Measurements from ENCODE around the gene PRPF19. TPM values are rescaled to one million over a fixed set of nuclear protein-coding genes. Genes with fewer than 3 reads are reported as not detected.

PRPF19 gene
- total RNA-seq, 1 experiment from 2014 or later = 204 TPM

DNA sequence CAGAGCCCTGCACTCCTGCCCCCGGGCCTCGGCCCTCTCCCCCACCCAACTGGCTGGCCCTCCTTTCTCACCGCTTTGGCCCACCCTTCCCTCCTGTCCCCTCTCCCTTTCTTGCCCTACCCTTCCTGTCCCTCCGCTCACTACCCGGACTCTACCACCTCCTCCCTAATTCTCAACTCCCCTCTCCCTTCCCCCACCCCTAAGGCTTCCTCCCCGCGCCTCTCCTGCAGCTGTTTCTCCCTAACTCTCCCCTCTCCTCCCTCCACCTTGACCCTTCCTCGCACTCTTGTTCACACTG, 45.2 kb upstream of the PRPF19 start:
- intact Hi-C loops (cut with micrococcal nuclease; ENCODE audit: unreplicated experiment) = no loop called here
- no peaks in the 10 kb centered on the region for H3K36me3 ChIP-seq (ENCODE audit: insufficient read depth, low read length, poor library complexity, severe bottlenecking)
- no peaks in the 10 kb centered on the region for H3K9me3 ChIP-seq (ENCODE audit: low read depth, low read length, poor library complexity, severe bottlenecking)
- H3K4me1 ChIP-seq (ENCODE audit: insufficient read depth, low read length, poor library complexity, severe bottlenecking) = no peaks in the 10 kb centered on the region
- H3K27ac ChIP-seq (ENCODE audit: low read depth, low read length, poor library complexity, severe bottlenecking) = no peak overlapping the region
- no peak overlapping the region for H3K4me3 ChIP-seq (ENCODE audit: low read depth, low read length, poor library complexity, severe bottlenecking)
- ChIA-PET POLR2A (ENCODE audit: low non-redundant PET) (no interaction called here), CTCF (no interaction called here)
- H3K27me3 ChIP-seq (replicated peaks; ENCODE audit: insufficient read depth, low read depth, low read length, poor library complexity) = no peaks in the 10 kb centered on the region
- no peak for TF ChIP-seq EZH2 (IDR thresholded peaks at IDR 0.05; ENCODE audit: borderline replicate concordance, low read depth, low read length, poor library complexity, severe bottlenecking)
- TF ChIP-seq, protein P1, sequence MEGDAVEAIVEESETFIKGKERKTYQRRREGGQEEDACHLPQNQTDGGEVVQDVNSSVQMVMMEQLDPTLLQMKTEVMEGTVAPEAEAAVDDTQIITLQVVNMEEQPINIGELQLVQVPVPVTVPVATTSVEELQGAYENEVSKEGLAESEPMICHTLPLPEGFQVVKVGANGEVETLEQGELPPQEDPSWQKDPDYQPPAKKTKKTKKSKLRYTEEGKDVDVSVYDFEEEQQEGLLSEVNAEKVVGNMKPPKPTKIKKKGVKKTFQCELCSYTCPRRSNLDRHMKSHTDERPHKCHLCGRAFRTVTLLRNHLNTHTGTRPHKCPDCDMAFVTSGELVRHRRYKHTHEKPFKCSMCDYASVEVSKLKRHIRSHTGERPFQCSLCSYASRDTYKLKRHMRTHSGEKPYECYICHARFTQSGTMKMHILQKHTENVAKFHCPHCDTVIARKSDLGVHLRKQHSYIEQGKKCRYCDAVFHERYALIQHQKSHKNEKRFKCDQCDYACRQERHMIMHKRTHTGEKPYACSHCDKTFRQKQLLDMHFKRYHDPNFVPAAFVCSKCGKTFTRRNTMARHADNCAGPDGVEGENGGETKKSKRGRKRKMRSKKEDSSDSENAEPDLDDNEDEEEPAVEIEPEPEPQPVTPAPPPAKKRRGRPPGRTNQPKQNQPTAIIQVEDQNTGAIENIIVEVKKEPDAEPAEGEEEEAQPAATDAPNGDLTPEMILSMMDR (conservative IDR thresholded peaks at IDR 0.05; ENCODE audit: low read depth, low read length) = no peak
- BruUV-seq (replicated peaks) = no TSS peak
- no peak for DNase-seq (ENCODE audit: low spot score)

DNA sequence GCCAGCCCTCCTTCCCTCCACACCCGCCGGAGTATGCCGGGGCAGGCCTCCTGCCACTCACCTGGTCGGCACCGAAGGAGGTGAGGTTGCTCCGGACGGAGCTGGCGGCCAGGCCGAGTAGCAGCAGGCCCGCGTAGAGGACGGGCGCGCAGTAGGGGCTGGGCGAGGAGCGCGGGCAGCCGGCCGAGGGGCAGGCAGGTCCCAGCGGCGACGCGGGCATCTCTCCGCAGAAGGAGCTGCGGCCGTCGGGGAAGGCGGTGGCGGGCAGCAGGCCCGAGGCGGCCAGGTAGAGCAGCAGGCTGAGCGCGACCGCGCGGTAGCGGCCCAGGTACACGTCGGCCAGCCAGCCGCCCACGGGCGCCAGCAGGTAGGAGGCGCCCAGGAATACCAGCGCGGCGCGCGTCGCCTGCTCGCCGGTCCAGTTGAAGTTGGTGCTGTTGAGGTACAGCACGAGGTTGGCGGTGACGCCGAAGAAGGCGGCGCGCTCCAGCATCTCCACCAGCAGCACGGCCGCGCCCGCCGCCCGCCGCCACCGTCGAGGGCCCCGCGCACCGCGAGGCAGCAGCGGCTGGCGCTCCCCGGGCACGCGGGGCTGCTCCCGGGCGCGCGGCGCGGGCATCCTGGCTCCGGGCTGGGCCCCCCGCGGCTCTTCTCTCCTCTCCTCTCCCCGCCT, 44.7 kb upstream of the PRPF19 start:
- POLR2A ChIA-PET (ENCODE audit: low non-redundant PET) = interaction anchor here (0.6 kb wide), 1 partner anchor 77 kb away, joined by 4 read pairs; no protein-coding TSS in a partner anchor
- H3K4me3 ChIP-seq (ENCODE audit: low read depth, low read length, poor library complexity, severe bottlenecking) = no peak overlapping the region
- DNase-seq (ENCODE audit: low spot score) = no peak
- BruUV-seq (replicated peaks) = no TSS peak
- H3K36me3 ChIP-seq (ENCODE audit: insufficient read depth, low read length, poor library complexity, severe bottlenecking) = no peaks in the 10 kb centered on the region
- no peak overlapping the region for H3K27ac ChIP-seq (ENCODE audit: low read depth, low read length, poor library complexity, severe bottlenecking)
- CTCF ChIA-PET = no interaction called here
- no peak for TF ChIP-seq EZH2 (IDR thresholded peaks at IDR 0.05; ENCODE audit: borderline replicate concordance, low read depth, low read length, poor library complexity, severe bottlenecking)
- TF ChIP-seq, protein P1 (conservative IDR thresholded peaks at IDR 0.05; ENCODE audit: low read depth, low read length) = no peak
- no peaks in the 10 kb centered on the region for H3K27me3 ChIP-seq (replicated peaks; ENCODE audit: insufficient read depth, low read depth, low read length, poor library complexity)
- no peaks in the 10 kb centered on the region for H3K9me3 ChIP-seq (ENCODE audit: low read depth, low read length, poor library complexity, severe bottlenecking)
- no peaks in the 10 kb centered on the region for H3K4me1 ChIP-seq (ENCODE audit: insufficient read depth, low read length, poor library complexity, severe bottlenecking)
- intact Hi-C loops (cut with micrococcal nuclease; ENCODE audit: unreplicated experiment) = no loop called here

GRCh38 chr11:60950024-60950423, 43.6 kb upstream of the PRPF19 start:
- Histone ChIP-seq H3K27ac (ENCODE audit: low read depth, low read length, poor library complexity, severe bottlenecking) (no peak overlapping the region), H3K4me1 (ENCODE audit: insufficient read depth, low read length, poor library complexity, severe bottlenecking) (no peaks in the 10 kb centered on the region), H3K4me3 (ENCODE audit: low read depth, low read length, poor library complexity, severe bottlenecking) (no peak overlapping the region), H3K9me3 (ENCODE audit: low read depth, low read length, poor library complexity, severe bottlenecking) (no peaks in the 10 kb centered on the region), H3K27me3 (replicated peaks; ENCODE audit: insufficient read depth, low read depth, low read length, poor library complexity) (no peaks in the 10 kb centered on the region), H3K36me3 (ENCODE audit: insufficient read depth, low read length, poor library complexity, severe bottlenecking) (no peaks in the 10 kb centered on the region)
- ChIA-PET POLR2A (ENCODE audit: low non-redundant PET) (no interaction called here), CTCF (no interaction called here)
- intact Hi-C loops (cut with micrococcal nuclease; ENCODE audit: unreplicated experiment) = no loop called here
- TF ChIP-seq, protein P1 (conservative IDR thresholded peaks at IDR 0.05; ENCODE audit: low read depth, low read length) = no peak
- TF ChIP-seq EZH2 (IDR thresholded peaks at IDR 0.05; ENCODE audit: borderline replicate concordance, low read depth, low read length, poor library complexity, severe bottlenecking) = no peak
- DNase-seq (ENCODE audit: low spot score) = no peak
- no TSS peak for BruUV-seq (replicated peaks)

Data from A673 (cell line).